Uterus (tissue), 2 donors: ENCODE measurements around the gene COPS8.

Source experiments
- CTCF ChIP-seq, 4 experiments: fragments of 200-600 bp in 2 of 4; fragments of 450-650 bp in 2 of 4; sonication (generic) in 2 of 4; IDR thresholded peaks; one replicate each; pipeline ENCODE4 v1.5.1; 2016 to 2019; ENCODE audit warnings: antibody characterized with exemption in 4 of 4, mild to moderate bottlenecking in 2 of 4, moderate library complexity in 1 of 4
- POLR2A ChIP-seq, 2 donors: fragments of 450-650 bp; IDR thresholded peaks; one replicate each; pipeline ENCODE4 v1.6.1; 2016; ENCODE audit warnings: antibody characterized with exemption in 2 of 2, mild to moderate bottlenecking in 1 of 2, moderate library complexity in 1 of 2

GRCh38 chr2:237116431-237116830 lies 30.7 kb downstream of the COPS8 start:
- TF ChIP-seq CTCF (IDR thresholded peaks at IDR 0.05) (no peak), POLR2A (IDR thresholded peaks at IDR 0.05) (no peak)
